Measurements from ENCODE around the gene SLC5A3.
A peak's percentile ranks its signal among the peaks of the same experiment; 100 is the strongest.

The SLC5A3 gene

DNA sequence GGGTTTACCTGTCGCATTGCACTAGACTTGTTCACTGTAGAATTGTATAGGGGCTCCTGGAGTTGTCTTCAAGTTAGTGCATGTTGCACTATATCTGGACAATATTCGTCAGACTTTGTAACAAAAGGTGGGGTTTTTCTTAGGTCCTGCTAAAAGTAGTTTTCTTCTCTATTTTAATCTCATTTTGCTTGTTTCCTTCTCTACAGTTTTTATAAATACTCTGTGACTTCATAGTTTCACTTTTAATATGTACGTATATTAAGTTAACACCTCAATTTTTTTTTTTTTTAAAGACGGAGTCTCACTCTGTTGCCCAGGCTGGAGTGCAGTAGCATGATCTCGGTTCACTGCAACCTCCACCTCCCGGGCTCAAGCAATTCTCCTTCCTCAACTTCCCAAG is 26.5 kb upstream of the SLC5A3 start:
- H4K20me1 ChIP-seq (ENCODE audit: insufficient read depth, low read length), result no peaks in the 10 kb centered on the region
- no peak for DNase-seq
- no peaks in the 10 kb centered on the region for H3K9me3 ChIP-seq (ENCODE audit: insufficient read depth, low read length, severe bottlenecking)
- H3K36me3 ChIP-seq (ENCODE audit: insufficient read depth, low read length), result no peaks in the 10 kb centered on the region
- TF ChIP-seq, protein P1, sequence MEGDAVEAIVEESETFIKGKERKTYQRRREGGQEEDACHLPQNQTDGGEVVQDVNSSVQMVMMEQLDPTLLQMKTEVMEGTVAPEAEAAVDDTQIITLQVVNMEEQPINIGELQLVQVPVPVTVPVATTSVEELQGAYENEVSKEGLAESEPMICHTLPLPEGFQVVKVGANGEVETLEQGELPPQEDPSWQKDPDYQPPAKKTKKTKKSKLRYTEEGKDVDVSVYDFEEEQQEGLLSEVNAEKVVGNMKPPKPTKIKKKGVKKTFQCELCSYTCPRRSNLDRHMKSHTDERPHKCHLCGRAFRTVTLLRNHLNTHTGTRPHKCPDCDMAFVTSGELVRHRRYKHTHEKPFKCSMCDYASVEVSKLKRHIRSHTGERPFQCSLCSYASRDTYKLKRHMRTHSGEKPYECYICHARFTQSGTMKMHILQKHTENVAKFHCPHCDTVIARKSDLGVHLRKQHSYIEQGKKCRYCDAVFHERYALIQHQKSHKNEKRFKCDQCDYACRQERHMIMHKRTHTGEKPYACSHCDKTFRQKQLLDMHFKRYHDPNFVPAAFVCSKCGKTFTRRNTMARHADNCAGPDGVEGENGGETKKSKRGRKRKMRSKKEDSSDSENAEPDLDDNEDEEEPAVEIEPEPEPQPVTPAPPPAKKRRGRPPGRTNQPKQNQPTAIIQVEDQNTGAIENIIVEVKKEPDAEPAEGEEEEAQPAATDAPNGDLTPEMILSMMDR (IDR thresholded peaks at IDR 0.05; ENCODE audit: borderline replicate concordance, extremely low read depth, low read length, poor library complexity, severe bottlenecking), result no peak
- TF ChIP-seq EZH2 (IDR thresholded peaks at IDR 0.05; ENCODE audit: borderline replicate concordance, low read depth, low read length, severe bottlenecking), result no peak
- no peak for ATAC-seq (ENCODE audit: insufficient read depth, low read depth)
- H3K4me2 ChIP-seq (ENCODE audit: insufficient read depth, low read length), result no peak overlapping the region
- H3K4me1 ChIP-seq (ENCODE audit: insufficient read depth, low read length), result no peaks in the 10 kb centered on the region
- no peak overlapping the region for H2AFZ ChIP-seq (ENCODE audit: low read depth, low read length)
- H3K4me3 ChIP-seq (ENCODE audit: low read depth in 1 of 2, low read length in 2 of 2), result no peak overlapping the region
- no peak overlapping the region for H3K9ac ChIP-seq (ENCODE audit: low read depth, low read length)
- no peaks in the 10 kb centered on the region for H3K79me2 ChIP-seq (ENCODE audit: insufficient read depth, low read length)
- H3K27me3 ChIP-seq (ENCODE audit: insufficient read depth, low read length, poor library complexity), result no peaks in the 10 kb centered on the region
- H3K27ac ChIP-seq (ENCODE audit: low read length), result no peak overlapping the region

DNA sequence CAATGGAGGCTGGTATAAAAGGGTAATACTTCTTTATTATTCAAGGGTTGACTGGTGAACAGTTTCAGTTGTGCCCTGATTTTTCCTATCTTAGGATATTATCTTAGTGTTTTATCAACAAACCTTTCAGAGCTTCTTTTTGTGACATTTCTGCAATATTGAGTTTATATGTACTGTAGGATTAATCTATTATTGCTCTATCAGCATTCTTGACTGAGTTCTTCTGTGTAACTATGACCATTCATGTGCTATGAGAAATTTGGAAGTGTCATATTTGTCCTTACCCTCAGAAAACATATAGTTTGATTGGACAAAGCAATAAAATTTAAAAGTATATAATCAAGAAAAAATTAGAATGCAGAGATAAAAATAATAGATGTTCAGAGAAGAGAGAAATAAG is 25.5 kb upstream of the SLC5A3 start:
- Histone ChIP-seq H3K9me3 (ENCODE audit: insufficient read depth, low read length, severe bottlenecking) (no peaks in the 10 kb centered on the region), H3K4me2 (ENCODE audit: insufficient read depth, low read length) (no peak overlapping the region), H3K27me3 (ENCODE audit: insufficient read depth, low read length, poor library complexity) (no peaks in the 10 kb centered on the region), H3K4me1 (ENCODE audit: insufficient read depth, low read length) (no peaks in the 10 kb centered on the region), H3K36me3 (ENCODE audit: insufficient read depth, low read length) (no peaks in the 10 kb centered on the region), H2AFZ (ENCODE audit: low read depth, low read length) (no peak overlapping the region), H4K20me1 (ENCODE audit: insufficient read depth, low read length) (no peaks in the 10 kb centered on the region), H3K27ac (ENCODE audit: low read length) (no peak overlapping the region), H3K9ac (ENCODE audit: low read depth, low read length) (no peak overlapping the region), H3K79me2 (ENCODE audit: insufficient read depth, low read length) (no peaks in the 10 kb centered on the region), H3K4me3 (ENCODE audit: low read depth in 1 of 2, low read length in 2 of 2) (no peak overlapping the region)
- TF ChIP-seq, protein P1 (IDR thresholded peaks at IDR 0.05; ENCODE audit: borderline replicate concordance, extremely low read depth, low read length, poor library complexity, severe bottlenecking), result no peak
- no peak for TF ChIP-seq EZH2 (IDR thresholded peaks at IDR 0.05; ENCODE audit: borderline replicate concordance, low read depth, low read length, severe bottlenecking)
- ATAC-seq (ENCODE audit: insufficient read depth, low read depth), result no peak
- no peak for DNase-seq

DNA sequence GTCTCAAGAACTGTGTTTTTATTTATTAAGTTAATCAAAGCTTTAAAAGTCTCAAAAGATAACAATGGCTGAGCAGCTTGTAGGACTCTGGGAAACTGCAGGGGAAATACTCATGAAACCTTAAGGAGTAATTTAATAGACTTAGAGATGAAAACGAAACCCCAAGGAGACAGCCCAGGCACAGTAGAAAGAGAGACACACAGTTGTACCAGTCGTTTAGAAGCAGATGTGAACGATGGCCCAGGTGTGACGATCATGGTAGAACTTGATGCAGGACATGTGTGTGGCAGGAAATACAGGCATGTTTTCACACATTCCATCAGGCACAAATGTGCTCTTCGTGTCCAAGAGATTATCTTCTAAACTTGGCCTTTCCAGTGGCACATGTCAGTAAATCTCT is 21.2 kb upstream of the SLC5A3 start:
- H3K79me2 ChIP-seq (ENCODE audit: insufficient read depth, low read length), result no peaks in the 10 kb centered on the region

More for the DNA sequence above, 21.2 kb upstream of the SLC5A3 start:
- ATAC-seq (ENCODE audit: insufficient read depth, low read depth) (no peak; the same call in 2 of the 3 replicates), DNase-seq (no peak)
- Histone ChIP-seq H3K4me1 (ENCODE audit: insufficient read depth, low read length) (no peaks in the 10 kb centered on the region), H3K4me3 (ENCODE audit: low read depth in 1 of 2, low read length in 2 of 2) (no peak overlapping the region), H4K20me1 (ENCODE audit: insufficient read depth, low read length) (no peaks in the 10 kb centered on the region), H2AFZ (ENCODE audit: low read depth, low read length) (peak overlapping the region; percentile 38; the same call in 1 of the 2 replicates), H3K27ac (ENCODE audit: low read length) (no peak overlapping the region), H3K27me3 (ENCODE audit: insufficient read depth, low read length, poor library complexity) (no peaks in the 10 kb centered on the region), H3K4me2 (ENCODE audit: insufficient read depth, low read length) (no peak overlapping the region), H3K36me3 (ENCODE audit: insufficient read depth, low read length) (no peaks in the 10 kb centered on the region), H3K9ac (ENCODE audit: low read depth, low read length) (no peak overlapping the region), H3K9me3 (ENCODE audit: insufficient read depth, low read length, severe bottlenecking) (no peaks in the 10 kb centered on the region)
- TF ChIP-seq, protein P1 (IDR thresholded peaks at IDR 0.05; ENCODE audit: borderline replicate concordance, extremely low read depth, low read length, poor library complexity, severe bottlenecking), result no peak
- no peak for TF ChIP-seq EZH2 (IDR thresholded peaks at IDR 0.05; ENCODE audit: borderline replicate concordance, low read depth, low read length, severe bottlenecking)

Data from DND-41 (cell line).